Type B pancreatic cell (in vitro differentiated cells): ENCODE results near the gene OR4E2. TPM values are rescaled to one million over a fixed set of nuclear protein-coding genes. Genes with fewer than 3 reads are reported as not detected.

ENCODE experiments used
- DNase-seq: peaks from one replicate; pipeline ENCODE4 v3.0.0; 2021; ENCODE audit warnings: mixed read lengths; ENCODE audit not compliant: unreplicated experiment; ENCODE audit errors: extremely low spot score
- H3K27ac Mint-ChIP-seq: 2 replicates; pipeline ENCODE4 v1.8.0; 2021; ENCODE audit warnings: mild to moderate bottlenecking, mixed read lengths
- H3K27me3 Mint-ChIP-seq: 2 replicates; pipeline ENCODE4 v1.8.0; 2021; ENCODE audit warnings: mixed read lengths
- H3K36me3 Mint-ChIP-seq: 2 replicates; pipeline ENCODE4 v1.8.0; 2021; ENCODE audit warnings: mixed read lengths
- H3K4me1 Mint-ChIP-seq: one replicate; pipeline ENCODE4 v1.8.0; 2021; ENCODE audit warnings: mixed read lengths; ENCODE audit not compliant: unreplicated experiment
- H3K4me3 Mint-ChIP-seq: 2 replicates; pipeline ENCODE4 v1.8.0; 2021; ENCODE audit warnings: mild to moderate bottlenecking, mixed read lengths
- H3K9me3 Mint-ChIP-seq: 2 replicates; pipeline ENCODE4 v1.8.0; 2021; ENCODE audit warnings: mixed read lengths
- CTCF ChIP-seq: fragments of 200-600 bp; sonication (generic); conservative IDR thresholded peaks from 2 replicates; pipeline ENCODE4 v1.5.0; 2021; ENCODE audit warnings: antibody characterized with exemption, mild to moderate bottlenecking
- total RNA-seq: library from RNA; stranded (reverse); gene quantifications from 2 replicates; pipeline ENCODE4 v1.2.1, GENCODE V29; 2021; ENCODE audit warnings: low replicate concordance

The OR4E2 gene
- total RNA-seq, 1 donor from 2014 or later, result not detected

GRCh38 chr14:21699551-21699950 is 45.9 kb downstream of the OR4E2 start:
- H3K27me3 Mint-ChIP-seq, result no peaks in the 10 kb centered on the region
- no peak overlapping the region for H3K4me3 Mint-ChIP-seq
- no peaks in the 10 kb centered on the region for H3K36me3 Mint-ChIP-seq
- no peak for TF ChIP-seq CTCF
- no peak overlapping the region for H3K27ac Mint-ChIP-seq
- DNase-seq, result no peak
- no peaks in the 10 kb centered on the region for H3K4me1 Mint-ChIP-seq
- H3K9me3 Mint-ChIP-seq, result no peaks in the 10 kb centered on the region

GRCh38 chr14:21702316-21702715 is 48.7 kb downstream of the OR4E2 start:
- no peak overlapping the region for H3K27ac Mint-ChIP-seq
- H3K9me3 Mint-ChIP-seq, result no peaks in the 10 kb centered on the region
- no peak for TF ChIP-seq CTCF

GRCh38 chr14:21703357-21704326 is 50.0 kb downstream of the OR4E2 start:
- H3K9me3 Mint-ChIP-seq, result no peaks in the 10 kb centered on the region
- no peak for TF ChIP-seq CTCF
- no peak overlapping the region for H3K4me3 Mint-ChIP-seq
- DNase-seq, result no peak
- no peaks in the 10 kb centered on the region for H3K36me3 Mint-ChIP-seq
- H3K4me1 Mint-ChIP-seq, result no peaks in the 10 kb centered on the region
- H3K27me3 Mint-ChIP-seq, result peaks cover 3% of the 10 kb centered on the region
- no peak overlapping the region for H3K27ac Mint-ChIP-seq

More at GRCh38 chr14:21702316-21702715, 48.7 kb downstream of the OR4E2 start:
- no peak for DNase-seq
- no peaks in the 10 kb centered on the region for H3K36me3 Mint-ChIP-seq
- H3K4me1 Mint-ChIP-seq, result no peaks in the 10 kb centered on the region
- H3K27me3 Mint-ChIP-seq, result peaks cover 3% of the 10 kb centered on the region
- H3K4me3 Mint-ChIP-seq, result no peak overlapping the region

- no peak overlapping the region for H3K27ac Mint-ChIP-seq
- H3K4me3 Mint-ChIP-seq, result no peak overlapping the region
- TF ChIP-seq CTCF, result no peak
- no peaks in the 10 kb centered on the region for H3K36me3 Mint-ChIP-seq
- no peak for DNase-seq
- peaks cover 3% of the 10 kb centered on the region for H3K27me3 Mint-ChIP-seq
- no peaks in the 10 kb centered on the region for H3K9me3 Mint-ChIP-seq
- no peaks in the 10 kb centered on the region for H3K4me1 Mint-ChIP-seq
Measured at GRCh38 chr14:21704338-21704737, 50.7 kb downstream of the OR4E2 start.

- Mint-ChIP-seq H3K4me1 (no peaks in the 10 kb centered on the region), H3K27ac (no peak overlapping the region)
- TF ChIP-seq CTCF, result peak; percentile 94
Measured at GRCh38 chr14:21711360-21711961, 57.8 kb downstream of the OR4E2 start.

More at GRCh38 chr14:21711360-21711961, 57.8 kb downstream of the OR4E2 start:
- peaks cover 4% of the 10 kb centered on the region for H3K27me3 Mint-ChIP-seq
- H3K9me3 Mint-ChIP-seq, result no peaks in the 10 kb centered on the region
- no peak overlapping the region for H3K4me3 Mint-ChIP-seq
- no peak for DNase-seq
- H3K36me3 Mint-ChIP-seq, result no peaks in the 10 kb centered on the region
